ENCODE data around the gene MEIOB. TPM values are rescaled to one million over a fixed set of nuclear protein-coding genes. Genes with fewer than 3 reads are reported as not detected.

MEIOB gene
- total and polyA plus RNA-seq, 2 experiments from 2014 or later, result 0.28 TPM; not detected in 1

- 95% methylated on average over 15 of the region's 15 CpGs for WGBS (ENCODE audit: low lambda C conversion rate, missing lambda C conversion rate)
- no peaks in the 10 kb centered on the region for H3K36me3 ChIP-seq (replicated peaks; ENCODE audit: insufficient read depth, low read depth)
Observed at GRCh38 chr16:1819611-1820010, 52.4 kb downstream of the MEIOB start.

DNA sequence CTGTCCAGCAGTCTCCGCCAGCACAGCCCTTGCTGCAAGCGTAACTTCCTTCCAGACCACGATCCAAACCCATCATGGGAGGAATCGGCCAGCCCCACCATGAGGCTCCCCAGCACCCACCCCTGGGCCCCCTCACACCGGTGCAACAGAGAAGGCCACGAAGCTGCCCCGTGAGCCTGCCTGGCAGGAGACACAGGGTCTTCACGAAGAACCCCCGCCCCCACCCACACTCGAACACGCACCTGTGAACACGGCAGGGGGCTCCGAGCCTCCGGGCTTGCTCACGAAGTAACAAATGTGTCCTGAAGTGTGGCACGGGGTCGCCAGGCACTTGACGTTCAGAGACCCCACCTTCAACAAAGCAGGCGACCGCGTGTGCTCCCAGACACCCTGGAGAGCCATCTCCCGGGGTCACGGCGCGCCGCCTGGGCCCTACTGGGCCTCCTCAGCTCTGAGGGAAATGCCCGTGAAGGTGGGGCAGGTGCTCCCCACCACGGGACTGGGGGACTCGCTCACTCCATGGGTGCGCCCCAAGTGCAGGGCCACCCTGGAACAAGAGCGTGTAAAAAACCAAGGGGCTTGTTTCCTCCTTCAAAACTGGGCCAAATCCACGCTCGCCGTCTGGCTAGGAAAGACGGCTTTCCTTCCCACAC lies 53.0 kb downstream of the MEIOB start:
- 97% methylated on average over 34 of the region's 35 CpGs for WGBS (ENCODE audit: low lambda C conversion rate, missing lambda C conversion rate)
- Histone ChIP-seq H3K79me2 (peaks cover 15% of the 10 kb centered on the region), H2AFZ (no peak overlapping the region), H3K9me3 (ENCODE audit: low read depth) (no peaks in the 10 kb centered on the region), H3K4me2 (no peak overlapping the region), H3K4me3 (no peak overlapping the region), H3K27me3 (no peaks in the 10 kb centered on the region), H4K20me1 (ENCODE audit: insufficient read depth, poor library complexity, severe bottlenecking) (no peaks in the 10 kb centered on the region), H3K27ac (no peak overlapping the region), H3K36me3 (replicated peaks; ENCODE audit: insufficient read depth, low read depth) (no peaks in the 10 kb centered on the region), H3K9me2 (replicated peaks; ENCODE audit: insufficient read depth) (no peaks in the 10 kb centered on the region), H3K4me1 (ENCODE audit: insufficient read depth) (no peaks in the 10 kb centered on the region)
- no peak for DNase-seq (ENCODE audit: low spot score)
- TF ChIP-seq EZH2phosphoT487 (IDR thresholded peaks at IDR 0.05; ENCODE audit: low read depth, severe bottlenecking, unreplicated experiment) (no peak), CTCF (IDR thresholded peaks at IDR 0.05; ENCODE audit: poor library complexity) (no peak), EZH2 (IDR thresholded peaks at IDR 0.05; ENCODE audit: borderline replicate concordance) (no peak)

More at GRCh38 chr16:1819611-1820010, 52.4 kb downstream of the MEIOB start:
- no peak overlapping the region for H2AFZ ChIP-seq
- no peaks in the 10 kb centered on the region for H3K9me3 ChIP-seq (ENCODE audit: low read depth)
- H3K79me2 ChIP-seq, result peaks cover 22% of the 10 kb centered on the region
- H3K4me1 ChIP-seq (ENCODE audit: insufficient read depth), result no peaks in the 10 kb centered on the region
- no peak for TF ChIP-seq EZH2phosphoT487 (IDR thresholded peaks at IDR 0.05; ENCODE audit: low read depth, severe bottlenecking, unreplicated experiment)
- H3K27me3 ChIP-seq, result no peaks in the 10 kb centered on the region
- H3K9me2 ChIP-seq (replicated peaks; ENCODE audit: insufficient read depth), result no peaks in the 10 kb centered on the region
- no peak overlapping the region for H3K4me3 ChIP-seq
- H4K20me1 ChIP-seq (ENCODE audit: insufficient read depth, poor library complexity, severe bottlenecking), result no peaks in the 10 kb centered on the region
- no peak overlapping the region for H3K4me2 ChIP-seq
- H3K27ac ChIP-seq, result no peak overlapping the region
- no peak for DNase-seq (ENCODE audit: low spot score)

GRCh38 chr16:1818204-1818872 lies 53.6 kb downstream of the MEIOB start:
- 97% methylated on average over 22 of the region's 27 CpGs for WGBS (ENCODE audit: low lambda C conversion rate, missing lambda C conversion rate)
- no peaks in the 10 kb centered on the region for H3K4me1 ChIP-seq (ENCODE audit: insufficient read depth)
- H3K79me2 ChIP-seq, result peaks cover 9% of the 10 kb centered on the region
- no peaks in the 10 kb centered on the region for H3K9me2 ChIP-seq (replicated peaks; ENCODE audit: insufficient read depth)
- TF ChIP-seq EZH2 (IDR thresholded peaks at IDR 0.05; ENCODE audit: borderline replicate concordance), result no peak
- TF ChIP-seq EZH2phosphoT487 (IDR thresholded peaks at IDR 0.05; ENCODE audit: low read depth, severe bottlenecking, unreplicated experiment), result no peak
- no peak for TF ChIP-seq CTCF (IDR thresholded peaks at IDR 0.05; ENCODE audit: poor library complexity)
- H4K20me1 ChIP-seq (ENCODE audit: insufficient read depth, poor library complexity, severe bottlenecking), result peaks cover under 1% of the 10 kb centered on the region
- no peak overlapping the region for H2AFZ ChIP-seq
- no peak overlapping the region for H3K4me2 ChIP-seq
- no peaks in the 10 kb centered on the region for H3K9me3 ChIP-seq (ENCODE audit: low read depth)
- no peak for DNase-seq (ENCODE audit: low spot score)
- no peak overlapping the region for H3K4me3 ChIP-seq
- H3K27me3 ChIP-seq, result no peaks in the 10 kb centered on the region
- no peaks in the 10 kb centered on the region for H3K36me3 ChIP-seq (replicated peaks; ENCODE audit: insufficient read depth, low read depth)
- H3K27ac ChIP-seq, result no peak overlapping the region

DNA sequence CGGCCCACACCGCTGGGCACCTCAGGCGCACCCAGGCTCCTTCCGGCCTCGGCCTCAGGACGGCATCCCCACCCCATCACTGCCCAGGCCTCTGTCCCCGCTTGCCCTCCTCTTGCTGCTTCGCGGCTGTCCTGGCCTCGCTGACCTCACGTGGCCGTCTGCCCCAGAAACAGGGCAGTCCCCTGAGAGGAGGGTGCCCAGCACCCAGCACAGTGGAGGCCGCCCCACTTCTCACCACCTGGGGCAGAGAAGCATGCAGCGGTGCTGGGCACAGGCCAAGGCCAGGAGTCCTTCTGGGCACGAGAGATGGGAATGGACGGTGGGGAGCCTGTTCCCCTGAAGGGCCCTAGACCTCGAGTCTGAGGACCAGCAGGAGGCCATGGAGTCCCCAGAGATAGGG lies 54.2 kb downstream of the MEIOB start:
- Histone ChIP-seq H3K9me2 (replicated peaks; ENCODE audit: insufficient read depth) (no peaks in the 10 kb centered on the region), H3K27me3 (no peaks in the 10 kb centered on the region), H3K4me1 (ENCODE audit: insufficient read depth) (no peaks in the 10 kb centered on the region), H3K36me3 (replicated peaks; ENCODE audit: insufficient read depth, low read depth) (no peaks in the 10 kb centered on the region), H3K4me3 (no peak overlapping the region), H4K20me1 (ENCODE audit: insufficient read depth, poor library complexity, severe bottlenecking) (peaks cover 3% of the 10 kb centered on the region), H3K9me3 (ENCODE audit: low read depth) (no peaks in the 10 kb centered on the region), H3K27ac (no peak overlapping the region), H2AFZ (no peak overlapping the region), H3K4me2 (no peak overlapping the region), H3K79me2 (peaks cover 3% of the 10 kb centered on the region)
- WGBS (ENCODE audit: low lambda C conversion rate, missing lambda C conversion rate), result over 99% methylated on average over 16 of the region's 17 CpGs
- no peak for DNase-seq (ENCODE audit: low spot score)
- TF ChIP-seq EZH2 (IDR thresholded peaks at IDR 0.05; ENCODE audit: borderline replicate concordance) (no peak), CTCF (IDR thresholded peaks at IDR 0.05; ENCODE audit: poor library complexity) (no peak), EZH2phosphoT487 (IDR thresholded peaks at IDR 0.05; ENCODE audit: low read depth, severe bottlenecking, unreplicated experiment) (no peak)

All from hepatocyte (in vitro differentiated cells).